ENCODE data around the gene XG.
"Not testable (repeated sequence)": the region's sequence is repeated elsewhere in the genome, so short reads cannot be mapped to it uniquely, and the experiment has no call there.

Gene XG

DNA sequence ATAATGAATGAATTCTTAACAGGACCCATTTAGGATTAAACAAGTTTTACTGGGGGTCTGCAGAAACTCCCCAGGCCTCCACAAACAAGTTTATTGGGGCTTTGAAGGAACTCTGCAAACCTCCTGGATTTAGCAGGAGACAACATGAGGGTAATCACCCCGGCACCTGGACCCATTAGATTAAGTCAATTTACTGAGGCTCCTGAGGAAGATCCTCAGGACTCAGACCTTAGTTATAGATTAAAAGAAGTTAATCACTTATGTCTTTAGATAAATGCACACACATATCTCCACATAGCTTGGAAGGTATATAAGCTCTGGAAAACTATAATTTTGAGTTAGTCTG is 29.4 kb downstream of the XG start:
- DNase-seq (ENCODE audit: low spot score) = no peak

DNA sequence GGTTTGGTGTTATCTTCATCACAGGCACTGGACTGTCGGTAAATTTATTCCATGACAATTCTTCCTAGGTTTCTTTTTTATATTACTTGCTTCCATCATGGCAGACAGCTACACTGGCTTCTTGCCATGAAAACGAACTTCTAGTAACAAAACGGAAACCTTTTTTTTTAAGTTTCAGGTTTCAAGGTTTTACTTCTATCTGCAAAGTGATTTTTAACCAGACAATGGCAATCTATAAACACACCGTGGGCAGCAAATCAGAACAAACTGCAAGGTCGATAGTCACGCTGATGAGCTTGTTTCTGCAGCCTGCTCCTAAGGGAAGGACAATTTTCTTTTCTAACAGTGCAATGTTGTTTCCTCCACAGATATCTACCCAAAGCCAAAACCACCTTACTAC is 29.9 kb downstream of the XG start:
- DNase-seq (ENCODE audit: low spot score) = no peak

DNA sequence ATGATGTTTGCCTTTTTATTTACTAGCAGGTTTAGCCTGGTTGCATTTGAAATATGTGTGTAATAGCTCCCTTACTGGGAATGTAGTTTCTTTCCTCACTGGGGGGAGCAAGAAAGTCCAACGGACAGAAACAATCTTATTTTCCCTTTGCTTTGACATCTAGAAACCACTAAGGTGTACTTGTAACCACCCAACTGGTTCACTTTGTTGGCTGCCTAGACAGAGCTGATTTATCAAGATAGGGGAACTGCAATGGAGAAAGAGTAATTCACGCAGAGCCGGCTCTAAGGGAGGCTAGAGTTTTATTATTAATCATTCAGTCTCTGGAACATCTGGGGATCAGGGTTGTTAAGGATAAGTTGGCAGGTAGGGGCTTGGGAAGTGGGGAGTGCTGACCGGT is 30.3 kb downstream of the XG start:
- DNase-seq (ENCODE audit: low spot score) = no peak

DNA sequence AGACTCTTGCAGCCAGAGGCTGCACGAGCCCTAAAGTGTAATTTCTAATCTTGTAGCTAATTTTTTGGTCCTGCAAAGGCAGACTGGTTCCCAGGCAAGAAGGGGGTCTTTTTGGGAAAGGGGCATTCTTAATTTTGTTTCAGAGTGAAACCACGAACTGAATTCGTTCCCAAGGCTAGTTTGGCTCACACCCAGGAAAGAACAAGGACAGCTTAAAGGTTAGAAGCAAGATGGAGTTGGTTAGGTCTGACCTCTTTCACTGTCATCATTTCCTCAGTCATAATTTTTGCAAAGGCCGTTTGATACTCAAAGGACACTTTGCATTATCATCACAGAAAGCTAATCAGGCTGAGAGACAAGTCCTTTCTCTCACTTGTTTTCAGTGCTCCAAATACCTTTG is 30.9 kb downstream of the XG start:
- no peak for DNase-seq (ENCODE audit: low spot score)

DNA sequence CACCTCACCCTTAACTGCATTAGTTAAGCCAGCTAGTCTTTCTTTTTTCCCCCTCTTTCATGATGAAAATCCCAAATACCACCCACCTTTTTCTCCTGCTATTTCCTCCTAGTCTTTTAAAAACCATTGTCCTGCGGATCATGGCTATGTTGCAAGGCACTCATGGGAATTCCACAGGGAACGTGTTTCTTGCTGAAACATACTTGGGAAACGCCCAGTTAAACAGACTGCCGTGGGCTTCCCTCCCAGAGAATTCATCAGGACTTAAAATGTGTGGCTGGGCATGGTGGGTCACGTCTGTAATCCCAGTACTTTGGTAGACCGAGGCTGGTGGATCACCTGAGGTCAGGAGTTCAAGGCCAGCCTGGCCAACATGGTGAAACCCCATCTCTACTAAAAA is 32.2 kb downstream of the XG start:
- no peak for DNase-seq (ENCODE audit: low spot score)

DNA sequence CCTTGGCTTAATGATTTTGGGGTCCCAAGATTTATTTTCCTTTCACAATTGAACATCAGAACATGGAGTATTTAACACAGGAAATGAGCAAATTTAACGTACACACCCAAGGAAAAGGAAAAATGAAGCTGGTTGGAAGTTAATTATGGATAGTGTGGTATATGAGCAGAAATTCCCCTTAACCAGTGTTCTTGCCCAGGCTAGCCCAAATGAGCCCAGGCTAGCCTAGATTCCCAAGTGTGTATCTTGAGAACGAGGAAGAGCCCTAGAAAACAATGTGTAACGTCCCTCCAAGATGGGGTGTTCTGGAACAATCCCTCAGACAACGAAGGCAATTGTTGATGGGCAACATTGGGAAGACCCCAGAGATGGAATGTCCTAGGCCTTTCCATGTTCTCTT is 33.7 kb downstream of the XG start:
- DNase-seq (ENCODE audit: low spot score) = no peak

DNA sequence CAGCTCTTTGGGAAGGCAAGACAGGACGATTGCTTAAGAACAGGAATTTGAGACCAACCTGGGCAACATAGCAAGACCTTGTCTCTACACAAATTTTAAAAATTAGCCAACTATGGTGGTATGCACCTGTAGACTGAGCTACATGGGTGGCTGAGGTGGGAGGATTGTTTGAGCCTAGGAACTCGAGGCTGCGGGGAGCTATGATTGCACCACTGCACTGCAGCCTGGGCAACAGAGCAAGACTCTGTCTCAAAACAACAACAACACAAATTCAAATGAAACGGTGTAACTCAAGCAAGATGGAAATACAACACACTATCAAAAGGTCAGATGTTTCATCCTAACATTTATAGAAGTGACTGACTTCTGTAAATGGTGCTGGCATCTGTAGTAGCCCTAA is 37.1 kb downstream of the XG start:
- DNase-seq (ENCODE audit: low spot score) = no peak

DNA sequence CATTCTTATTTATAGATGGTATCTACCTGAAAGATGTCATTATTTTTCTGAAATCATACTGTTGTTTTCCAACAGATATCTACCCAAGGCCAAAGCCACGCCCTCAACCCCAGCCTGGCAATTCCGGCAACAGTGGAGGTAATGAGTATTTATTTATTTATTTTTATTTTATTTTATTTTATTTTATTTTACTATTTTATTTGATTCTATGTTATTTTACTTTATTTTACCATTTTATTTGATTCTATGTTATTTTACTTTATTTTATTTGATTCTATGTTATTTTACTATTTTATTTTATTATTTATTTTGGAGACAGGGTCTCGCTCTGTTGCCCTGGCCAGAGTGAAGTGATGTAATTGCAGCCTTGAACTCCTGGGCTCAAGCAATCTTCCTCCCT is 37.7 kb downstream of the XG start:
- no peak for DNase-seq (ENCODE audit: low spot score)

DNA sequence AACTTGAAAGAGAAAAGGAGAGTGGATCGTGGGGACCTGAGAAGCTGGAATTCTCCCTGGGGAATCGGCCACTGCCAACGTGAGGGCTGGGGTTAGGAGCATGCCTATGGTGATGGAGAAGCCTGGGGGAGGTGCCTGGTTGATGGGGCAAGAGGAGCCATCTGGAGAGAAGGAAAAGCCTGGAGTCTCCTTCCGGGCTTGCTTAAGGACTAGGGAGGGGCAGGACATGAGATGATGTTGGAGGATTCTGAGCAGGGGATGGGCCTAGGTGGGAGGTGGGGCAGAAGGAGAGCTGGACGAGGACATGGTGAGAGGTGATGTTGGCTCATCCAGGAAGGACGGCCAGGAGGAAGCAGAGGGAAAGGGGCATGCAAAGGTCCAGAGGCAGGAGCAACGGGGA is 41.9 kb downstream of the XG start:
- DNase-seq (ENCODE audit: low spot score) = no peak

DNA sequence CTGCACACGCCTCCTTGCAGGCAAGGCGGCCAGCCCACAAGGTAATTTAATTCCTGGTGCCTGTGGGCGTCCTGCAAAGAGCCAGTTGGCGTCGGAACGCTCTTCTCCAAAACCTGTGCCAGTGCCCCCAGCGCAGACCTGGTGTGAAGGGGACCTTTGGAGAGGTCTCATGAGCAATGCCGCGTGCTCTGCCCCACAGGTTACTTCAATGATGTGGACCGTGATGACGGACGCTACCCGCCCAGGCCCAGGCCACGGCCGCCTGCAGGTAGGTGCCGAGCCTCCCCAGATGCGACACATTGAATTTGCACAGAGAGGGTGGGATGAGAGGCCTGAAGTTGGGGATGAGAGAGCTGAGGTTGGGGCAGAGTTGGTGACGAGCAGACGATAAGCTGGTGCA is 42.5 kb downstream of the XG start:
- no peak for DNase-seq (ENCODE audit: low spot score)

DNA sequence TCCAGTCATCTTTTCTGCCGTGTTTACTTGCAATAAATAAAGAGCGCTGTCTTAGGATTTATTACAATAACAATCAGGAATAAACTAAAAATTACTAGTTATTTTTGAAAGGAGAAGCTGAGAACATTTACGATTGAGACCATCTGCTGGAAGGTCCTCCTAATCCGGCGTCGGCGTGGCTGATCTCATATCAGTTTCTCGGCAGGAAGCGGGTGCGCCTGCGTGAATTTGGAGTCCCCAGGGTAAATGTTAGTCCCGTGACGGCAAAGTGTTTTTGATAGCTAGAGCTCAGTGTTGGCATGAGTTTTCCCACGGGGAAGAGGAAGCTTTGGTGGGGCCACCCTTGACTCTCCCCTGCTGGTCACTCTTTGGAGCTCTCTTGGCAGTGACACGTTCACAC is 45.0 kb downstream of the XG start:
- not testable (repeated sequence) for DNase-seq (ENCODE audit: low spot score)

DNA sequence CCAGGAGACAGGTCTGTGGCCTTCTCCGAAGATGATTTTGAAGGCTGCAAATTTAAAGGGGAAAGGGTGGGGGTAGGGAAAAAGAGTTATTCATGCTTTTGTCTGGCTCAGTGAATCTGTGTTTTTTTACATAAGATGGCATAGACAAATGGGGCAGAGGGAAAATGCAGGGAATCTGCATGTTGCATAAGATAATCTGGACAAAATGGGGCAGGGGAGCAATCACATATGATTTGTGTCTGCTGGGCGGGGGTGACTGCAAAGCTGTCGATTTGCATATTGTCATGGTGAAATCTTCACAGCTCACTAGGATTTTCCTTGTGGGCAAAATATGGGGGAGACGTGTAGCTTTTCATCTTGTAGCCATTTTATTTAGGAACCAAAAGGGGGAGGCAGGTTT is 47.5 kb downstream of the XG start:
- no peak for DNase-seq (ENCODE audit: low spot score)

DNA sequence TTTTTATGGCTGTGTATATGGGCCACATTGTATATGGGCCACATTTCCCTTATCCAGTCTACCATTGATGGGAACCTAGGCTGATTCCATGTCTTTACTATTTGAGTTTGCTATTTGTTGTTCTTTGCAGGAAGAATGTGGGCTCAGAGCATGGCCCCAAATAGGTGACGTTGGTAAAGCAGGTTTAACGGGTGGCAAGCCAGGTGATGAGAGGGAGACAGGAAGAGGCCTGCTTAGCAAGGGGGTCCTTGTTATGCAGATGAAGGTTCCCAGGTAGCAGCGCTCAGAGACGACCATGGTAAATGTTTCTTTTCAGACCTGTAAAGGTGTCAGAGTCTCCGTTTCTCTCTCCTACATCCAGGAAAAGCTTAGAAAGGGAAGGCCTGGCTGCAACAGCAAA is 48.1 kb downstream of the XG start:
- not testable (repeated sequence) for DNase-seq (ENCODE audit: low spot score)

DNA sequence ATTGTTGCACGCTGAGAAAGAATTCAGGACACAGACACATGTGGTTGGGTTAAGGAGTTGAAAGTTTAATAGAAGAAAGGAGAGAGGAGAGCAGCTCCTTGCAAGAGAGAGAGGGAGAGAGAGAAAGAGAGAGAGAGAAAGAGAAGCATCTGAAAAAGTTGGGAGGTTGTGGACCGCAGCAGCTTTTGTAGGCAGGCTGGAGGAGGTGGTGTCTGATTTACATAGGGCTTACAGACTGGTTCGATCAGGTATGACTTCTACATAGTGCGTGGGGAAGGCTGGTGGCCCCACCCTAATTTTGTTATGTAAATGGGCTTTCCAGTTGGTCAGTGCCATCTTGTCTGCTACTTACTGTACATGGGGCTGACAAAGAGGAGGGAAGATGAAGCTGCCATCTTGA is 49.4 kb downstream of the XG start:
- no peak for DNase-seq (ENCODE audit: low spot score)

DNA sequence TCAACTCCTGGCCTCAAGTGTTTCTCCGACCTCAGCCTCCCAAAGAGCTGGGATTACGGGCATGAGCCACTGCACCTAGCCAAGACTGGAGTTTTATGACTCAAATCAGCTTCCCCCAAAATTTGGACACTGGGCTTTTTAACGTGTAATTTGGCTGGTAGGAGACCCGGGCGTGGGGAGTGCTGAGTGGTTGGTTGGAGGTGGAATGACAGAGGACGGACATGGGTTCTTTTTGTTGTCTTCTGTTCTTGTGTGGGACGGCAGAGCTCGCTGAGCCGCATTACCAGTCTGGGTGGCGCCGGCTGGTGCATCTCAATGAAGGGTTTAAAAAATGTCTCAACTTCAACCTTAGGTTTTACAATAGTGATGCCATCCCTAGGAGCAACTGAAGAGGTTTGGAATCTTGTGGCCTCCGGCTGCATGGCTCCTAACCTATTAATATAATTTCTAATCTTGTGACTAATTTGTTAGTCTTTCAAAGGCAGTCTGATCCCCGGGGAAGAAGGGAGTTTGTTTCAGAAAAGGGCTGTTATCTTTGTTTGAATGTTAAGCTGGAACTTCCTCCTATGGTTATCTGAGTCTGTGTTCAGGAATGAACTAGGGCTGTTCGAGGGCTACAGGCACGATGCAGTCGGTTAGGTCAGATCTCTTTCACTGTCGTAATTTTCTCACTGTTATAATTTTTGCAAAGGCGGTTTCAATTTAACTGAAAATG is 50.7 kb downstream of the XG start:
- DNase-seq (ENCODE audit: low spot score) = not testable (repeated sequence)

DNA sequence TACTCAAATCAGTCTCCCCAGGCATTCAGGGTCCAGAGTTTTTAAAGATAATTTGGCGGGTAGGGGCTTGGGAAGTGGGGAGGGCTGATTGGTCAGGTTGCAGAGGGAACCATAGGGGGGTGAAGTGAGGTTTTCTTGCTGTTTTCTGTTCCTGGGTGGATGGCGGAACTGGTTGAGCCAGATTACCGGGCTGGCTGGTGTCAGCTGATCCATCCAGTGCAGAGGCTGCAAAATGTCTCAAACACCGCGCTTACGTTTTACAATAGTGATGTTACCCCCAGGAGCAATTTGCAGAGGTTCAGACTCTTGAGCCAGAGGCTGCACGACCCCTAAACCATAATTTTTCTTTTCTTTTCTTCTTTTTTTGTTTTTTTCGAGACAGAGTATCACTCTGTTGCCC is 51.6 kb downstream of the XG start:
- not testable (repeated sequence) for DNase-seq (ENCODE audit: low spot score)

DNA sequence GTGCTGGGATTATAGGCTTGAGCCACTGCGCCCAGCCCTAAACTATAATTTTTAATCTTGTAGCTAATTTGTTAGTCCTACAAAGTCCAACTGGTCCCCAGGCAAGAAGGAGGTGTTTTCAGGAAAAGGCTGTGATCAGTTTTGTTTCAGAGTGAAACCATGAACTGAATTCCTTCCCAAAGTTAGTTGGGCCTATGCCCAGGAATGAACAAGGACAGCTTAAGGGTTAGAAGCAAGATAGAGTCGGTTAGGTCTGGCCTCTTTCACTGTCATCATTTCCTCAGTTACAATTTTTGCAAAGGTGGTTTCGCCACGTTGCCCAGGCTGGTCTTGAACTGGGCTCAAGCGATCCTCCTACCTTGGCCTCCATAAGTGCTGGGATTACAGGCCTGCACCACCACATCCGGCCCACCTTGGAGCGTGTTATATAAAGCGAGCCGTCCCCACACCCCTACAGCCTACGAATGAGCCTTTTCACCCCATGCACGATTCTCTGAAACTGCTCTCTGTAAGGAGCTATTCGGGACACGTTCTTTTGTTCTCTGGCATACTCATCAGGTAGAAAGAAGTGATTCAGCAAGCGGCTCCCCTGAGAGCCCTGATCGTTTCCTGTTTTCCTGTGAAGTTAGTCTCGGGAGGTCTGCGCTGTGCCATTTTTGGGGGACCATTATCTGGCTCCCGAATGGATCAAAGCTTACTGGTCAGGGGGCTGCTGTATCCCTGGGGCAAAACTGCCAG is 52.4 kb downstream of the XG start:
- not testable (repeated sequence) for DNase-seq (ENCODE audit: low spot score)

DNA sequence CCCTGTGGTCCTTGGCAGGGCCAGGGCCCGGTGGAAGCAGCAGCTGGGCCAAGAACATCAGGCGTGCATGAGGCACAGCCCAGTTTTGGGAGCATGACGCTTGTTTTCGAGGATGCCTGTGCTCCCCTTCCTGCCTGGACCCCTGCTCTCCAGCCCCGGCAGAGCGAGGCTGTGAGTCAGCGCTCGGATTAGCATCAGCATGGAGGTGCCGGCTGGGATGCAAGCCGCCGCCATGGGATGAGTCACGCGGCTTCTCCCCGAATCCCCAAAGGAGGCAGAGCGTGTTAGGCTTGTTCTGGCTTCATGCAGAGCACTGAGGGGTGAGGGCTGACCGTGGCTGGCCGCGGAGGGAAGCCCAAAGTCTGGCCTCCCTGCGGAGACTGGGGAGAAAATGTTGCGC is 53.0 kb downstream of the XG start:
- DNase-seq (ENCODE audit: low spot score) = not testable (repeated sequence)

DNA sequence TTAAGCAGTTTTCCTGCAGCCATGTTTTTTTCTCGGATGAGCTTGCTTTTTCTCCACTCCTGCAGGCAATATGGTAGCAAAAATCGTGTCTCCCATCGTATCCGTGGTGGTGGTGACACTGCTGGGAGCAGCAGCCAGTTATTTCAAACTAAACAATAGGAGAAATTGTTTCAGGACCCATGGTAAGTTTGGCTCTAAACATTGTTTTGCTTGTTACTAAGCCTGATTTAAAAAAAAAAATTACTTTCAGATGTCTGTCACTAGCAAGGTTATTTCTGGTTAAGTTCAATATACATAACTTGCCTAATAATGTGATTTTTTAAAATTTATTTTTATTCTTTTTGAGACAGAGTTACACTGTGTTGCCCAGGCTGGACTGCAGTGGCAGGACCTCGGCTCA is 59.4 kb downstream of the XG start:
- DNase-seq (ENCODE audit: low spot score) = no peak

DNA sequence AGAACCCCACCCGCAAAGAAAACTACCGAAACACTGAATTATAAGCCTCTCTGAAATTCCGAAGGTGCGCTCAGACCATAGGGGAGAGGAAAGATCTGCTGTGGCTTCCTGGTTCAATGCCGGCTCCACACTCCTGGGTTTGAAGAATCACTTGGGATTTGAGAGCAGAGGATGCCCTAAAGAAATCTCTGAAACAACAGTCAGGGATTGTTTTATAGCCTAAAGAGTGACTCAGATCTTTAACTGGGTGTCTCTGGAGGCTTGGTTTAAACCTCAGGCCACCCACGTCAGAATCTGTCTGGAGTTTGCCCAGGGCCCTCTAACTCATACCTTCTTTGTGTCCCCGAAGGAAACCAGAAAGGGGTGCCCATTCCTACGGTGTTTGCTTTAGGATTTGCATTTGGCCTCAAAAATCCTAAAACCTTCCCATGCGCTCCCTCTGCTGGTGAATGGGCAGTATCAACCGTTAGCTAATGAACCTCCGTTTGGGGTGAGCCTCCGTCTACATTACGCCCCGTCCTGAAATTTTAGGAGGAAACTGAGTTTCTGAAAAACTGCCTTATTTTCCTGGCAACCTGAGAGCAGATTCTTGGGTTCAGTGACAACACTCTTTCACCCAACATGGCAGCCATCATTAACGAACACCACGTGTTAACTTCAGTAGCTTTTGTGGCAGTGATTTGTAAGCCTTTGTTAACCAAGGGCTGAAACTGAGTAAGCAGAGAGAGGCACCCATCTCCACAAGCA is 60.5 kb downstream of the XG start:
- peak; percentile 53 for DNase-seq (ENCODE audit: low spot score)

DNA sequence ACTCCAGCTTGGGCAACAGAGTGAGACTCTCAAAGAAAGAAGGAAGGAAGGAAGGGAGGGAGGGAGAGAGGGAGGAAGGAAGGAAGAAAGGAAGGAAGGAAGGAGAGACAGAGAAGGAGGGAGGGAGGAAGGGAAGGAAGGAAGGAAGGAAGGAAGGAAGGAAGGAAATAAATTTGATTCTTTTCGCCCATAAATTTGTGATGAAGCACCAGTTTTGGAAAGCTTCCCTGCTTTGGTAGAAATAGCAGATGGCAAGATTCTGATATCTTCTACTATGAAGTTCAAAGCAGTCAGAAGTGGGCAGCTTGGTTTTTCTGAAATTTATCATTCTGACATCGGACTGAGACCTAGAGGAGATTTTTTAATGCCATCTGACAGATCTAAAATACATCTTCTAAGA is 65.2 kb downstream of the XG start:
- DNase-seq (ENCODE audit: low spot score) = no peak

DNA sequence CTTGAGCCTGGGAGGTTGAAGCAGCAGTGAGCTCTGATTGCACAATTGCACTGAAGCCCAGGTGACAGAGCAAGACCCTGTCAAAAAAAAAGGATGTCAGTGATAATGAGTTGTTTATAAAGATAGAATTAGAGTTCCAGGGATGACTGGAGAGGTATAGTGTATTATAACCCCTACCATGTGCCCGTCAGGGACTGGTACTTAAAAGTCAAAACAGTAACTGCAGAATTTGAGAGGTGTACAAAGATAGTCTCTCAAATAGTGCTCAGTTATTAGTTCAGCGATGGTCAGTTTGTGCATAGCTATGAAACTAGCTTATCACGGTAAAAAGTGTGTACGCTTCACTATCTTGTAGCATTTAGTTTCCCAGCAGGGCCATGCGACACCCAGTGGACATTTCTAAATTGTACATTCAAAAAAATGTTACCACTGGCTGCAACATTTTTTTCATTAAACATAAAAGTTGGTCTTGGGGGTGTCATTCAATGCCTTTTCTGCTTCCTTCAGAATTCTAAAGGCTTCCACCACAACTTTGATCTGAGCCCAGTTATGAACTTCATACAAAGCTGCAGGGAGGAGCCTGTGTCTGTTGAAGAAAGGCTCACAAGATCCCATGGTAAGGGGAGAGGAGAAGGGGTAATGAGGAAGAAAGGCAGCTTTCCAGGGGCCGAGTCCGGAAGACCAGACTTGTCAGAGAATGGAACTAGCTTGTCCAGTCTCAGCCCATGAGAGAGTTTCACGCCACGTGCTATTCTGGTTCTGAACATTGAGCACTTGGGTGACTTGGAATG is 67.7 kb downstream of the XG start:
- DNase-seq (ENCODE audit: low spot score) = no peak
